CD4-positive, alpha-beta T cell treated with Interleukin-6 at 100 ng/mL for 8 hours (primary cell): Measurements from ENCODE around the gene DICER1.

Source experiments
- DNase-seq: peaks from one replicate; pipeline ENCODE4 v3.0.0-alpha.2; 2020; ENCODE audit warnings: mixed read lengths, low spot score

DICER1 gene

GRCh38 chr14:95061317-95062093 lies 95.8 kb downstream of the DICER1 start:
- no peak for DNase-seq

GRCh38 chr14:95059126-95059525 lies 98.2 kb downstream of the DICER1 start:
- no peak for DNase-seq

GRCh38 chr14:95058491-95058890 lies 98.8 kb downstream of the DICER1 start:
- no peak for DNase-seq

GRCh38 chr14:95057851-95058250 lies 99.5 kb downstream of the DICER1 start:
- DNase-seq = no peak

DNA sequence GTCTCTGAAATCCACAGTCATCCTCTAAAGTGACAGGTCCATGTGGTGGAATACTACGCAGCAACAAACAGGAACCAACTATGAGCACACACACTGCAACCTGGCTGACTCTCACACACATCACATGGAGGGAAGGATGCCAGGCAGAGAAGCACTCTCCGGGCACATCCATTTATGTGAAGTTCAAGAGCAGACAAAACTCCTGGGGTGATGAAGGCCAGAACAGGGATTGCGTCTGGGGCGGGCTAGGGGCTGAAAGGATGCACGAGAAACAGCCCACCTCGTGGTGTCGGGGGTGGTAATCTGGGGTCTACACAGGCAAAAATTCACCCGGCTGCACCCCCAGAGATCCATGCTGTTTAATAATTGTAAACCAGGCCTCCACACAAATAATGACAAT lies 100.2 kb downstream of the DICER1 start:
- DNase-seq = no peak

- no peak for DNase-seq
These were observed 100.9 kb downstream of the DICER1 start for GRCh38 chr14:95056476-95056875.

GRCh38 chr14:95055318-95055717 lies 102.0 kb downstream of the DICER1 start:
- no peak for DNase-seq

GRCh38 chr14:95054346-95055280 lies 102.7 kb downstream of the DICER1 start:
- DNase-seq = no peak

DNA sequence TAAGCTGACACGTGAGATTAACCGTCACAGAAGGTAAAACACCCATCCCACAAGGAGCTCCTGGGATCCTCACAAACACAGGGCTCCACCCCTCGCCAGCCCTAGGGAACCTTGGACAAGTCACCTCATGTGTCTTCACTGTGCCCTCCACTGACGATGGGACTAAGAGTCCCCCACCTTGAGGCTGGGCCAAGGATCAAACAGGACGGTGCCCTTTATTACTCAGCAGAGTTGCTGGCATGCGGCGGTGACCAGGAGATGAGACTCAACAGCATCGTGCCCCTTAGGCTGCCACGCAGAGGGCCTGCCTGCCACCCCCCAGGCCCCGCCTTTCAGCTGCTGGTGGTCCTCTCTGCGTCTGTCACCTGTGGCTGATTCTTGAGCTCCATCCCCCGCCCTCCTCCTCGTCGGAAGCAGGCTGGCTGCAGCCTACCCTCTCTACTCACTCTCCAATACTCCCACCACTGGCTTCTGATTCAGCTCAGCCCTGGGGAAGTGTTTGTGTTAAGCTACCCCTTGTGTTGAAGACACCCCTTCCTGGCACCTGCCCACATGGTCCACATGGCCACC lies 105.2 kb downstream of the DICER1 start:
- no peak for DNase-seq

GRCh38 chr14:95049952-95050351 lies 107.4 kb downstream of the DICER1 start:
- no peak for DNase-seq

GRCh38 chr14:95048771-95049312 lies 108.5 kb downstream of the DICER1 start:
- DNase-seq = no peak

DNA sequence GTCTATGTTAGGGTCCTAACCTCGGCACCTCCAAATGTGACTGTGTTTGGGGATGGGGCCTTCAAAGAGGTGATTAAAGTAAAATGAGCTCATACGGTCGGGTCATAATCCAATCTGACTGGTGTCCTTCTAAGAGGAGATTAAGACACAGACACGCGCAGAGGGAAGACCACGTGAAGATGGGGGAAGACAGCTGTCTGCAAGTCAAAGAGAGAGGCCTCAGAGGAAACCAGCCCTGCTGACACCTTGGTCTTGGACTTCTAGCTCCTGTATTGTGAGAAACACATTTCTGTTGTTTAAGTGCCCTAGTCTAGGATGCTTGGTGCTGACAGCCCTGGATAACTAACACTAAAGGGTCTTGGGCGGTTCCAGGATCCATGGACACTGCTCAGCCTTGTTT lies 109.6 kb downstream of the DICER1 start:
- no peak for DNase-seq

DNA sequence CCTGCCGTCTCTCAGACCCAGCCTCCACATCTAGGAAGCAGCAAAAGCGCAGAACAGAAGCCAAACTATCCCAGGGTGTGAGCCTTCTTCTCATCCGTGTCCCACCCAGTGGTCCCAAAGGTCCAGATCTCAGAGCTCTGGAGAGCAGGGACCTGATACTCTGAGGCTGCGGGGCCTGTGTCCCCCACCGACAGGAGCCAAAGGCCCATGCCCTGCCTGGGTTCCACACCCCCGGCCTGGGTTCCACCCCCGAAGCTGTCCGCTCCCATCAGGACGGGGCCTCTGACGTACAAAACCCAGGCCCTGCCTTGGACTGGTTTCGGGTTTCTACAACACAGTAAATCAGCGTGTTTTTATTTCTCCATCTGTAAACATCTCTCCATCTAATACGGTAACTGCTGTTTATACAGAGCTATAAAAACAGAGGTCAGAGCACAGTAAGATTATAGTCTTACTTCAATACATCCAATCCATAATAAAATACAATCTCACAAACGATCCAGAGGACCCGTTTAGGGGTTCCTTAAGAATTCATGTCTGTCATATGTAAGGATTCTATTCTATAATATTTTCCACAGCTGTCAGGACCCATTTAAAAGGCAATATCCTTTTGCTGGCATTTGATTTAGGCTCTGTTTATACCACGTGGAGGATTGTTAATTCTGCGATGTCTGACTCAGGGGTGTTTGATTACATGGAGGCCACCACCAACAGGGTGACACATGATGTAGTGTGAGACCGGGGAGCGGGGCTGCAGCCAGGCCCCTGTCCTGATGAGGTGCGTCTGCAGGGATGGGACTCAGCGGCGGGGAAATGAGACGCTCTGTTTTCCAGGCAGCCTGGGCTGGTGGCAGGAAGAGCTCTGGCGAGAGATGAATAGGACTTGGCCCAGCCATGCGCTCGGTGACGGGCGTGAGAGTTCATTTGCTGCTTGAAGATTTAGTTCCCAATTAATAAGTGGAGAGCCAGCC lies 110.3 kb downstream of the DICER1 start:
- DNase-seq = no peak

DNA sequence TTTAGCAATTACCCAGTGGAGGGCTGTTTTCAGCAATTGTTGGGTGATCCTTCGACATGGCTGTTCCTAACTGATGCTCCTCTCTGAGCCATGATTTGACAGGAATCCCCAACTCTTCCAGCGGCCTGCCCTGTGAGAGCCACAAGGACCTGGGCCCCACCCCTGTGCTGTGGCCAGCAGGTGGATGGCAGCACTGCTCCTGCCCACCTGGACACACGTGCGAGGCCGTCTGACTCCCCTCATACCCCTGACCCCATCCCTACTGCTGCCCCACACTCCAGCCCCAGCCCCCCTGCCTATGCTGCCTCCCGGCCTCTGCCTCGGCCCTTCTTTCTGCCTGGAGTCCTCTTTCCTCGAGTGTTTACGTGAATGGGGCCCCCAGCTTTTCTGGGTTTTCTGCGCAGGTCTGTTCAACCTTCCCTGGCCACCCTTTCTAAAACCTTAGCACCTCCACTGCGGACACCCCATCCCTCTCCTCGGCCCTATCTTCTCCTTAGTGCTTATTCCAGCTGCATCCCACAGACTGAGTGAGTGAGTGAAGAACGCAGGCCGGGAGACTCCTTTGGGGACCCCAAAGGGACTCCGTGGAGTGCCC lies 111.4 kb downstream of the DICER1 start:
- no peak for DNase-seq

DNA sequence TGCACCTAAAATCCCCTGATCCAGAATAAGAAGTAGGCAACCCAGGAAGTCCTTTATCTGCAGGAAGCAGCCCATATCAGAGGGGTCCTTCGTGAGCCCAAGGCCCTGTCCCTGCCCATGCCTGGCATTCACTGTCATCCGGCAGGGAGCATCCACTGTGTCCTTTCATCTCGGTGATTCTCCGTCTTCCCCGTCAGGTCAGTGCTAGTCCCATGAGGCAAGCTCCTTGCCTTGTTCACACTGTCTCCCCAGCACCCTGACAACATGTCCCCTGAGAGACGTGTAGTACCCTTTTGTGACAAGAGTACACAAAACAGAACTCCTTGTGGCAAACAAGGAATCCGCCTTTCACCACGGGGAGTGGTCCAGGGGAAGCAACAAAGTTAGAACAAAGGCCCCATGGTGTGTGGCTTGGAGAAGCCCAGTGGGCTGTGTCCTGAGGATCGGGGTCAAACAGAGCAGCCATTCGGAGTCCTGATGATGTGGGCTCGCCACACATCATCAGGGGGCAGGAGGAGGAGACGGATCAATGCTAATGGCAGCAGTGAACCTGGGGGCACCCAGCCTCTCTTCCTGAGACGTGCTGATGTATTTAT lies 112.1 kb downstream of the DICER1 start:
- DNase-seq = no peak

GRCh38 chr14:95044463-95045105 lies 112.7 kb downstream of the DICER1 start:
- DNase-seq = no peak

- no peak for DNase-seq
These were observed 113.4 kb downstream of the DICER1 start for GRCh38 chr14:95043732-95044462.

- no peak for DNase-seq
These were observed 114.0 kb downstream of the DICER1 start for GRCh38 chr14:95043314-95043713.

GRCh38 chr14:95041477-95042020 lies 115.8 kb downstream of the DICER1 start:
- DNase-seq = no peak
